Superior temporal gyrus (tissue), 1 donor: ENCODE measurements around the gene TWF1.
"Not testable (repeated sequence)": the region's sequence is repeated elsewhere in the genome, so short reads cannot be mapped to it uniquely, and the experiment has no call there.

Source experiments
- DNase-seq: peaks from one replicate; pipeline ENCODE4 v3.0.0-alpha.2; 2016; ENCODE audit errors: extremely low spot score

The TWF1 gene

DNA sequence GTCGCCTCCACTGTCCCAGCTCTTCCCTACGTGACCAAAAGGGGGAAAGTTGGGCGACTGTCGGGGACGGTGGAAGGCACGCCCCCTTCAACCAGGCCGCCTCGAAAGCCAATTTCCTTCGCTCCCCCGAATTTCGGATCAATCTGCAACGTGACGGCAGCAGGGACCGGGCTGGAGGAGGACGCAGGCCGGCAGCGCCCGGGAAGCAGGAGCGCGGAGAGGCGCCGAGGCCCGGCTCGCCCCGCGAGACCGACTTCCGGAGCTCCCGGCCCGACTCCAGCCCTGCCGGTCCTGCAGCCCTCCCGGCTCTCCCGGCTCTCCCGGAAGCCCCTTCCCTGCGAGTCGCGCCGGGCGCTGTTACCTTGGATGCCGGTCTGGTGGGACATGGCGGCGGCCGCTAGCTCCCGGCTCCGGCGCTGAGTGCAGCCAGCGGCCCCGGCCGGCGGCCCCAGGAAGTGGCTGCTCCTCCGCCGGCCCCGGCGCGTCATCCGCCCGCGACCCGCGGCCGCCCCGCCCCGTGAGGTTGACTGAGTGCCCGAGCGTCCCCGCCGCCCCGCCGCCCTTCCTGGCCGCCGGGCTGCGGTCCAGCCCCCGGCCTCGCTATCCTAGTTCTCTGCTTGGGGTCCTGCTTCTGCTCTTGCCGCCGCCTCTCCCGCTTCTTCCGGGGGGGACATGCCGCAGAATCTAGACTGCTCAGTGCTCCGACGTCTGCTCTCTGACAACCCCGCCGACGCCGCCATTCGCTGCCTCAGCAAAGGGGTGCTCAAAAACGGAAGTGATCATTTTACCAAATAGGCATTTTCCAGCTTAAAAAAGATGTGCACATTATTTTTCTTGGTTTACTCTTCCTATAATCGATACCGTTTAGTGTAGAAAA, at the start of gene TWF1:
Gene TWF1 (minus strand): TSS at position 458 of the 877 bp plus-strand sequence. CDS start 72 bp downstream, at position 386.
- DNase-seq: peak; percentile 81

DNA sequence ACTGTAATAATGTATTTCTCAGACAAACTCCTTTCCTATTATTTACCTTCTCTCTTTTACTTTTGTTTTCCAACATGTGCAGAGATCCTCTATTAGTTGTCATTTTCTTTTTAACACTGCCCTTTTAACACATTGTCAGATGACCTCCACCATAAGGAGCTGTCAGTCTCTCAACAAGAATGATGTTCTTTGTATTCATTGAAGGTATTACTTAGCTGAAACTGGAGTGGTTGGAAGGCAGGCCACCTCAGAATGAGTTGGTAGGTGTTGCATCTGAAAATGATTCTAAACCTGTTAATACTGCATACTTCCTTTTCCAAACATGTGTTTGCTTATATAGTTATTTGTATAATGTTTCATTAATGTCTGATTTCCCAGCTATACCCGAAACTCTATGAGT, 46.6 kb upstream of the TWF1 start:
- no peak for DNase-seq

- no peak for DNase-seq
These were observed 42.7 kb upstream of the TWF1 start for GRCh38 chr12:43848786-43849185.

DNA sequence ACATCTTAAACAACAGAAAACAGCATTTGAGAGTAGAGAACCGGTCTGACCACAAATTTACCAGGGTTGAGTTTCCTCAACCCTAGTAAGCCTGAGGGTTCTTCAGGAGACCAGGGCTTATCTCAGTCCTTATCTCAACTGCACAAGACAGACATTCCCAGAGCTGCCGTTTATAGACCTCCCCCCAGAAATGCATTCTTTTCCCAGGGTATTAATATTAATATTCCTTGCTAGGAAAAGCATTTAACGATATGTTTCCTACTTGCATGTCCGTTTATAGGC, 42.0 kb upstream of the TWF1 start:
- DNase-seq: no peak

DNA sequence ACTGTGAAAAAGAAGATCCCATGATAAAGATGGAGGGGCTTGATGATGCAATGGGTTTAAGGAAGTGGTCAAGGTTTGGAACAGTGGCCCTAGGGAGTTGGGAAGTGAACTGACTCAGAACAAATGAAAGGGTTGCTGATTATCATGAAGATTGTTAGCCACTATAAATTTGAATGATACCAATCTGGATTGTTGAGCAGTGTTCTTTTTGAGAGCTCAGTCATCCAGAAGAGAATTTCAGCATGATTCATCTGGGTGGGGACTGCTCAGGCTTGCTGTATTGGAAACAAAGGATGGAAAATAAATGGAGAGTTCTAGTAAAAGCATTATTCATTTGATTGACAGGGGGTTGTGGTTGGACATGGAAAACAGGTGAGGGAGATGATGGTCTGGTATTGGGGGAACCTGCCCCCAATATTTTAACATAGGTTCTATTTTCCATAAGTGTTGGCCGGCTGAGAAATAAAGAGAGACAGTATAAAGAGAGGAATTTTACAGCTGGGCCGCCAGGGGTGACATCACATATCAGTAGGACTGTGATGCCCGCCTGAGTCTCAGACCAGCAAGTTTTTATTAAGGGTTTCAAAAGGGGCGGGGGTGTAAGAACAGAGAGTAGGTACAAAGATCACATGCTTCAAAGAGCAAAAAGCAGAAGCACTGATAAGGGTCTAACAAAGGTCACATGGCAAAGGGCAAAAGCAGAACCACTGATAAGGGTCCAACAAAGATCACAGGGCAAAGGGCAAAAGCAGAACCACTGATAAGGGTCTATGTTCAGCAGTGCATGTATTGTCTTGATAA, 41.5 kb upstream of the TWF1 start:
- DNase-seq: not testable (repeated sequence)

DNA sequence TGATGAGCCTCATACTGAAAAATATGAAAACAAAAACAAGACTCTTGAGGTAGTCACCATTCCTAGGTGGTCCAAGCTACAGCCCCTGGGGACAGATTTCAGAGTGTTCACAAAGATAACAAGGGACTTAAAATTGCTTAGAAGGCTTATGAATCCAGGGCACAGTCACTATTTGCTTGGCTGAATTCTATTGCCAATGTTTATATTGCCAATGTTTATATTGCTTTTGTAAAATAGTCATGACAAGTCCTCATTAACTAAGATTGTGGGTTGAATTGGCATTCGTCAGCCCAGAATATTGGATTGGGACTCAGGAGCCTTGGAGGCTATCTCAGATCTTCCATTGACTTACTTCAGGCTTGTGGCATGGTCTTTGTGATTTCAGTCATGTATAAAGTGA, 36.1 kb upstream of the TWF1 start:
- no peak for DNase-seq

GRCh38 chr12:43841253-43841652, 35.1 kb upstream of the TWF1 start:
- no peak for DNase-seq

DNA sequence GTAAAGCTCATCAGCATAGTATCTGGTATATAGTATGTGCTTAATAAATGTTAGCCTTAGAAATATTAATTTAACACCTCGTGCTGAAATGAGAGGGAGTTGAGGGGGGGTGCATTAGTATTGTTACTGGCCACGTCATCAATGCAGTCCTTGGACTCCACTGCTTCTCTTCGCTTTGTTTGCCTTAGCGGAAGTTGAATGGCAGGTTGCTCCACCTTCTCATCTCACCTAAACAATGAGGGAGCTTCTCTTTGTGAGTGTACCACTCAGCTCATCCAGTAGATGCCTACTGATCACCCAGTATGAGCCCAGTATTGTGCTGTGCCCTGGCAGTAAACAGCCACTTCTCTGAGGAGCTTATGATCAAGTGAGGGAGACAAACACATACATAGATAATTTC, 34.2 kb upstream of the TWF1 start:
- DNase-seq: no peak

DNA sequence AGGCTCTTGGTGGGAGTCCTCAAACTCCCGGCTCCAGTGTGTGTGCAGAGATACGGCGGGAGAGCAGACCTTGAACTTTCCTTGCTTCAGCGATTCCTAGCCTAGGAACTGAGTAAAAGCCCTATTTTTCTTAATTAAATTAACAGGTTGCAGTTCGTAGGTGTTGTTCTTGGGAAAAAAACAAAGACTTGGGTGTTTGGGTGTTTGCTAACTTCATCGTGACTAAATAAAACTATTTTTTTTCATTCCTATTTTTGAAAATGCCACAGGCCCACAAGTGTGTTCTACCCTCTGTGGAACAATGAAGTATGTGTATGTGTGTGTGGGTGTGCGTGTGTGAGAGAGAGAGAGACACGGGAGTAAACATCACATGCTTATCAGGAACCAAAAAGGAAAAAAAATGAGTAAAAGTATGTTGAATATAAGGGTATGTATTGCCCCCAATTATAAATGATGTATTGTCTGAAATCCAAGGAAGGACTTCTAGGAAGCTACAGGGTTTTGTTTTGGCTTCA, 30.4 kb upstream of the TWF1 start:
- peak; percentile 69 for DNase-seq

DNA sequence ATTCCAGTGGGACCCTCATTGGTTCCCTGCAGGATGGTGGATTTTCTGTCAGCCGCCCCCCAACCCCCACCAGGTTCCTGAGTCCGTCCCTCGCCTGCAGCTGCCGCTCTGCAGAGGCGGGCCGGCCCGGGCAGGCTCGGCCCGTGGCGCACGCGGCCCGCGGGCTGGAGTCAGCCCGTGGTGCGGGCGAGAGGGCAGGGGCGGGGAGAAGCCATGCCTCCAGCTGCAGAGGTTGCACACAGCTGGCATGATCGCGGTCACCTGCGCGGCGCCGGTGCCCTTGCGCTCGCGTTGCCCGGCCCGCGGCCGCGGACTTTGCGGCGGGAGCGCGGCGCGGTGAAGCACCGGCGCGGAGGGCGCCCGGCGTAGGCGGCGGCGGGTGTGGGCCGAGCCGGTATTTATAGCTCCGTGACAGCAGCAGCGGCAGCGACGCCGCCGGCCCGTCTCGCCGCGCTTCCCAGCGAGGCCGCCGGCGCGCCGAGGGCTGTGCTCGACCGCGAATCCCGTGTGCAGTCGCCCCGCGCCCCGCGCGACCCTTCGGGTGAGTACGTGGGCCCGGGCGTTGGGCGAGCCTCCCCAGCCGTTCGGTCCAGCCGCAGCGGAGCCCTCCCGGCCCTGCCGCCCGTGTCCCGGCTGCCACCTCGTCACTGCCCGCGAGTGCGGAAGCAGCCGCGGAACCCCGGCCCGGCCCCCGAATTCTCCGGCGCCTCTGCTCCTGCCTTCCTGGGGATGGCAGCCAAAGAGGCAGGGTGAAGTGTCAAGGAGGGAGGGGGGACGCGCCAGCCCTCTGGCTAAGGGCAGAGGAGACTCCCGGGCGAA, 29.7 kb upstream of the TWF1 start, which contains the start of gene TMEM117:
Gene TMEM117 (plus strand): TSS at position 426 of the 819 bp plus-strand sequence.
- DNase-seq: peak; percentile 66

DNA sequence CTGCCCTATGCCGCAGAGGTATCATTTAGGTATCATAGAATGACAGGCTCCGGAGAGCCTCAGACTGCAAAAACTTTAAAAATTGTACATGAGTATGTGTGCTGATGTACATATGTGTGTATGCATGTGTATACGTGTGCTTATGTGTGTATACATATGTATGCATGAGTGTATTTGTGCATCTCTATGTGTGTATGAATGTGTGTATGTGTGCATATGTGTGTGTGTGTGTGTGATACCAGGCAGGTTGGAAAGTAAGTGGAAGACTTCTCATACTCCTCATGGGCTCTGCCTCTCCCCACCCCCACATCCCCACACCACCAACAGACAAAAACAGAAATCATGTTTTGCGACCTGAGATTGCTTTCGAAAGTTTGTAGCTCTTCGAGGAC, 29.1 kb upstream of the TWF1 start:
- no peak for DNase-seq

DNA sequence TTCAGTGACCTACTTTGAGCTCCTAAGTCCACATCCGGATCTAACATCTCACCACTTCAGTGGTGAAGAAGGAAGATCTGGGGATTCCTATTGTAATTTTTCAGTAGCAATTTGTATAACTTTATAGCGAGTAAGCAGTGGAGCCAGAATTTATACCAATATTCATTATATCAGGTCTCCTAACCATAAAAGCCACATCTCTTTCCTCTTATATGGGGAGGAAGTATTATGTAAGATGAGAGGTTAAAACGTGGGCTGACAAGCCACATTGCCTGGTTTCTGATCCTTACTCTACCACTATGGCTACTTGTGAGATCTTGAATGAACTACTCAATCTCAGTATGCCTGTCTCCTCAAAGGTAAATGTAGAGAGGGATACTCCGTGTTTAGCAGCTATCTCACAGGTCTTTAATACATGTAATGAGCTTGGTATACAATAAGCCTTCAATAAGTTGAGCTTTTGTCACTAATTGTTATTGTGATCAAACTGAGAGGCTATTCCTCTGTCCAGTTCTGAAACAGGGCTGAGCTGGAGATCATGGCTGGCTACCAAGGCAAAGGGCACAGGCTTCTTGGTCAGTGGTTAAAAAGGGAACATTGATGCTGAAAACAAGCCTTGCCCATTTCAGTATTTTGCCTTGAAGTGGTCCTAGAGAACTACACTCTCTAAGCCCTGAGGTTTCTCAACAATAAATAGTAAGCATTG, 26.5 kb upstream of the TWF1 start:
- DNase-seq: no peak

GRCh38 chr12:43827093-43827492, 21.0 kb upstream of the TWF1 start:
- no peak for DNase-seq

- DNase-seq: no peak
These were observed 20.6 kb upstream of the TWF1 start for GRCh38 chr12:43826681-43827080.

GRCh38 chr12:43824207-43824775, 18.2 kb upstream of the TWF1 start:
- no peak for DNase-seq

- DNase-seq: no peak
These were observed 10.1 kb upstream of the TWF1 start for GRCh38 chr12:43816168-43816567.

- DNase-seq: no peak
These were observed 9.3 kb upstream of the TWF1 start for GRCh38 chr12:43815416-43815815.

DNA sequence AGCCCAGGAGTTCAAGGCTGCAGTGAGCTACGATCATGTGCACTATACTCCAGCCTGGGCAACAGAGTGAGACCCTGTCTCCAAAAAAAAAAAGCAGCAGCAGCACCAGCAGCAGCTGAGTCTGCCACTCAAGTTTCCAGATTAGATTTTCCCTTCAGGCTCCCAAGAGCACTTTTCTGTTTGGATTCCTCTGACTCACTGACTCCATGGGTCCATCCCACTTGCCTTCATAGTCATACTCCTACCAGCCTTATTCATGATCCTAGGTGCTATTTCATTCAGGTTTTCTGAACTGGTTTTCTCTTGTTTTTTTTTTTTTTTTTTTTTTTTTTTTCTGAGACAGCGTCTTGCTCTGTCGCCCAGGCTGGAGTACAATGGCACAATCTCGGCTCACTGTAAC, 6.8 kb upstream of the TWF1 start:
- DNase-seq: no peak

DNA sequence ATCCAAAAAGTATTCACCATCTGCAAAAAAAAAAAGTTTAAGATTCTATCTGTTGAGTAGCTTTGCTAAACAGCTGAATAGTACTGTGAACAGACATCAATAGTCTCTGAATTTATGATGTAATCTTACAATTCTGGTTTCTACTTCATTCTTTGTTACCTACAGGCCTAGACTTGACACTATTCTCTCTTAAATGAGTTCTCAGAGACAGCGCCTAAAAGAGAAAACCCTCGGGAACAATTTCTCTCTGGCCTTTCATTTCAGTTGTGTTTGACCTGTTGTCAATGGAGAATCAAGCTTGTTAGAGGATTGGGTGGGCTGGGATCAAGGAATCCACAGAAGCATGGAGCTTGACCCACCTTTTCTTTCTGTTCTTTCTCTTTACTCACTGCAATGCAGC, 5.9 kb upstream of the TWF1 start:
- no peak for DNase-seq

DNA sequence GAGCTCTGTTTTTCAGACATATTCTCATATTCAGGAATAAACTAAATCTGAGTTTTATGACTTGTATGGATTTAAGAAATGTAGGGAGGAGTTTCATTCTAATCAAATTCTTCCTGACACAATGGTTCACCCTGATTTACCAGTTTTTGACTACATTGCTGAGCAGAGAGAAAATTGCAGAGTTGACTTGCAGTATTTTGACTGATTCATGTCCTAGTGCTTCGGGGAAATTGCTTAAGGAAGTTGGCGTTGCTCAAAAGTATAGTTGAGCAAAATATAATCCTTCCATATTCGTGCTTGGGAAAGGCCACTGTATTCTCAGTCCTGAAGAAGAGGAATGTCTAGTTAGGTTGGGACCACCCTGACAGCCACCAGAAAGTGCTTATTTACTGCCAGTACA, 1.3 kb upstream of the TWF1 start:
- DNase-seq: peak; percentile 24

DNA sequence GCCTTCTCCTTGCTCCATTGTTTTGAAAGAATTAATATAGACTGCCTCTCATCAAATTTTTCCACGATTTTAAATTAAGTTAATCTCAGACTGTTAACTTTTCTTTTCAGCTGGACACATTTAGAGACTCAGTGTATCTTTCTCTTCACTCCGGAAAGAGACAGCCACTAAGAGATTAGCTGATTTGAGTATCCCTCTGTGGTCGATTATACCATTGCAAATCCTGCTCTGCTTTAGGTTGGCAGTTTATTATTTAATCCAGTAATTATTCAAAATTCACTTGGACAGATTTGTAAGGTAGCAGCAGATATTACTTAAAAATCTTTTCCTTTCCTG, 588 bp upstream of the TWF1 start:
- DNase-seq: peak; percentile 77
